Measurements from ENCODE around the gene LRRC43. TPM values are rescaled to one million over a fixed set of nuclear protein-coding genes. Genes with fewer than 3 reads are reported as not detected.
A peak's percentile ranks its signal among the peaks of the same experiment; 100 is the strongest.

Gene LRRC43
- total RNA-seq, 1 experiment from 2014 or later, result 0.22 TPM

- Mint-ChIP-seq H3K4me3 (peak overlapping the region; percentile 70), H3K4me1 (peaks cover 24% of the 10 kb centered on the region), H3K9me3 (no peaks in the 10 kb centered on the region), H3K36me3 (peaks cover 22% of the 10 kb centered on the region), H3K27ac (no peak overlapping the region), H3K27me3 (ENCODE audit: low read depth) (peaks cover 47% of the 10 kb centered on the region)
- DNase-seq (ENCODE audit: low spot score), result no peak
- POLR2A ChIA-PET, result interaction anchor here (0.9 to 3.6 kb wide), 3 partner anchors 15 to 21 kb away, joined by 3 to 15 read pairs (median 3); partner anchors contain the start of gene DIABLO
- ATAC-seq, result no peak
- CTCF ChIA-PET, result interaction anchor here (1.0 to 2.0 kb wide), 4 partner anchors 13 to 151 kb away, joined by 4 to 8 read pairs (median 5); no protein-coding TSS in a partner anchor
- TF ChIP-seq ZNF512 (CRISPR knock-in tag; IDR thresholded peaks at IDR 0.05; ENCODE audit: borderline replicate concordance) (no peak), ELF4 (CRISPR knock-in tag; IDR thresholded peaks at IDR 0.05; ENCODE audit: low read depth) (no peak), ZNF121 (CRISPR knock-in tag; IDR thresholded peaks at IDR 0.05) (no peak), ZNF138 (CRISPR knock-in tag; conservative IDR thresholded peaks at IDR 0.05) (no peak), PRRX2 (CRISPR knock-in tag; IDR thresholded peaks at IDR 0.05) (no peak), NFE2L1 (CRISPR knock-in tag; IDR thresholded peaks at IDR 0.05) (no peak), HMGXB4 (CRISPR knock-in tag; IDR thresholded peaks at IDR 0.05) (no peak), ERG (CRISPR knock-in tag; IDR thresholded peaks at IDR 0.05) (no peak)
Observed at GRCh38 chr12:122205053-122205925, 22.4 kb downstream of the LRRC43 start.

GRCh38 chr12:122206111-122206881 lies 23.4 kb downstream of the LRRC43 start:
- ChIA-PET POLR2A (interaction anchor here (0.9 to 1.1 kb wide), 2 partner anchors 16 kb away, joined by 3 read pairs; no protein-coding TSS in a partner anchor), CTCF (interaction anchor here (1.1 to 1.9 kb wide), 2 partner anchors 16 to 74 kb away, joined by 4 to 8 read pairs; no protein-coding TSS in a partner anchor)
- Mint-ChIP-seq H3K9me3 (no peaks in the 10 kb centered on the region), H3K4me1 (peaks cover 24% of the 10 kb centered on the region), H3K4me3 (no peak overlapping the region), H3K27ac (0 out of 2 replicates have a peak overlapping the region, but pooled peaks have one; percentile 74), H3K36me3 (peaks cover 25% of the 10 kb centered on the region), H3K27me3 (ENCODE audit: low read depth) (peaks cover 44% of the 10 kb centered on the region)
- DNase-seq (ENCODE audit: low spot score), result no peak
- no peak; the same call in 1 of the 2 replicates for ATAC-seq
- TF ChIP-seq FOXP4 (CRISPR knock-in tag; IDR thresholded peaks at IDR 0.05) (no peak), ZNF317 (CRISPR knock-in tag; IDR thresholded peaks at IDR 0.05; ENCODE audit: borderline replicate concordance, low read depth) (no peak), JAZF1 (CRISPR knock-in tag; IDR thresholded peaks at IDR 0.05) (no peak), GRHL2 (CRISPR knock-in tag; IDR thresholded peaks at IDR 0.05; ENCODE audit: insufficient replicate concordance, severe bottlenecking) (no peak), AFF4 (CRISPR knock-in tag; IDR thresholded peaks at IDR 0.05; ENCODE audit: borderline replicate concordance) (no peak), ZNF121 (CRISPR knock-in tag; IDR thresholded peaks at IDR 0.05) (no peak), USF2 (CRISPR knock-in tag; IDR thresholded peaks at IDR 0.05) (peak; percentile 74), PREB (CRISPR knock-in tag; IDR thresholded peaks at IDR 0.05; ENCODE audit: borderline replicate concordance) (no peak), ZNF423 (CRISPR knock-in tag; IDR thresholded peaks at IDR 0.05) (no peak), SMAD3 (CRISPR knock-in tag; IDR thresholded peaks at IDR 0.05; ENCODE audit: borderline replicate concordance) (0 out of 2 replicates have a peak, but pooled peaks have one; percentile 62)
